Endothelial cell of umbilical vein (primary cell): Measurements from ENCODE around the gene TMEM237.

Experiments
- POLR2AphosphoS5 ChIP-seq: IDR thresholded peaks from 2 replicates; pipeline ENCODE4 v1.6.1; 2012; ENCODE audit warnings: low read depth, mild to moderate bottlenecking, control low read depth, low read length, moderate library complexity; ENCODE audit not compliant: insufficient read depth
- TF ChIP-seq, protein P1 (sequence below), 2 donors: IDR thresholded peaks; 1 replicate in 1 of 2; 2 replicates in 1 of 2; pipeline ENCODE4 v1.5.1; 2011; ENCODE audit warnings: low read length in 2 of 2, mild to moderate bottlenecking in 2 of 2, moderate library complexity in 2 of 2, control low read depth in 1 of 2, inconsistent platforms in 1 of 2, low read depth in 1 of 2; ENCODE audit not compliant: insufficient read depth in 1 of 2; ENCODE audit errors: extremely low read depth in 1 of 2

- TF ChIP-seq POLR2AphosphoS5: peak; percentile 63
- TF ChIP-seq, protein P1, sequence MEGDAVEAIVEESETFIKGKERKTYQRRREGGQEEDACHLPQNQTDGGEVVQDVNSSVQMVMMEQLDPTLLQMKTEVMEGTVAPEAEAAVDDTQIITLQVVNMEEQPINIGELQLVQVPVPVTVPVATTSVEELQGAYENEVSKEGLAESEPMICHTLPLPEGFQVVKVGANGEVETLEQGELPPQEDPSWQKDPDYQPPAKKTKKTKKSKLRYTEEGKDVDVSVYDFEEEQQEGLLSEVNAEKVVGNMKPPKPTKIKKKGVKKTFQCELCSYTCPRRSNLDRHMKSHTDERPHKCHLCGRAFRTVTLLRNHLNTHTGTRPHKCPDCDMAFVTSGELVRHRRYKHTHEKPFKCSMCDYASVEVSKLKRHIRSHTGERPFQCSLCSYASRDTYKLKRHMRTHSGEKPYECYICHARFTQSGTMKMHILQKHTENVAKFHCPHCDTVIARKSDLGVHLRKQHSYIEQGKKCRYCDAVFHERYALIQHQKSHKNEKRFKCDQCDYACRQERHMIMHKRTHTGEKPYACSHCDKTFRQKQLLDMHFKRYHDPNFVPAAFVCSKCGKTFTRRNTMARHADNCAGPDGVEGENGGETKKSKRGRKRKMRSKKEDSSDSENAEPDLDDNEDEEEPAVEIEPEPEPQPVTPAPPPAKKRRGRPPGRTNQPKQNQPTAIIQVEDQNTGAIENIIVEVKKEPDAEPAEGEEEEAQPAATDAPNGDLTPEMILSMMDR (IDR thresholded peaks at IDR 0.05; ENCODE audit: extremely low read depth in 1 of 2, insufficient read depth in 1 of 2, low read depth in 1 of 2, low read length in 2 of 2): no peak
Observed at GRCh38 chr2:201643216-201643890, at the start of gene TMEM237.
